HuH-7 (cell line): ENCODE results near the gene HTR2C.
"Not testable (repeated sequence)": the region's sequence is repeated elsewhere in the genome, so short reads cannot be mapped to it uniquely, and the experiment has no call there.

ENCODE experiments used
- DNase-seq: peaks from one replicate; pipeline ENCODE4 v3.0.0; 2011; ENCODE audit warnings: low spot score

The HTR2C gene

DNA sequence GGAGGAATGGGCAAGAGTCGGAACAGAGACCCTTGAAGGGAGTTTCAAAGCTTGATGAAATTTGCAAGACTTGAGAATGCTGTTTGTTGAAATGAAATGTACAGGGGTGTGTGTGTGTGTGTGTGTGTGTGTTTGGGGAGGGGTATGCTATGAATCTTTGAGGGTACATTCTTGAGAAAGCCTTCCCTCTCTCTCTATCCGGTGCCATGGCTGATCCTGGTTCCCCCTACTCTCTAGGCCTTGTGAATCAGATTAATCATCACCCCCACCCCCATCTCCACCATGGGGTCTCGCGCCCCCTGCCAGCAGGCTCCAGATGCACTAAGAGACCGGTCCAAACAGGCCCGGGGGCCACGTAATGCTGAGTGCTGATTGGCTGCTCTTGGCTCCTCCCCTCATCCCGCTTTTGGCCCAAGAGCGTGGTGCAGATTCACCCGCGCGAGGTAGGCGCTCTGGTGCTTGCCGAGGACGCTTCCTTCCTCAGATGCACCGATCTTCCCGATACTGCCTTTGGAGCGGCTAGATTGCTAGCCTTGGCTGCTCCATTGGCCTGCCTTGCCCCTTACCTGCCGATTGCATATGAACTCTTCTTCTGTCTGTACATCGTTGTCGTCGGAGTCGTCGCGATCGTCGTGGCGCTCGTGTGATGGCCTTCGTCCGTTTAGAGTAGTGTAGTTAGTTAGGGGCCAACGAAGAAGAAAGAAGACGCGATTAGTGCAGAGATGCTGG lies at the start of gene HTR2C:
Gene HTR2C, plus strand, starts transcription at position 441 of the 729 bp plus-strand sequence. CDS start 142,851 bp downstream, outside the sequence.
- no peak for DNase-seq

DNA sequence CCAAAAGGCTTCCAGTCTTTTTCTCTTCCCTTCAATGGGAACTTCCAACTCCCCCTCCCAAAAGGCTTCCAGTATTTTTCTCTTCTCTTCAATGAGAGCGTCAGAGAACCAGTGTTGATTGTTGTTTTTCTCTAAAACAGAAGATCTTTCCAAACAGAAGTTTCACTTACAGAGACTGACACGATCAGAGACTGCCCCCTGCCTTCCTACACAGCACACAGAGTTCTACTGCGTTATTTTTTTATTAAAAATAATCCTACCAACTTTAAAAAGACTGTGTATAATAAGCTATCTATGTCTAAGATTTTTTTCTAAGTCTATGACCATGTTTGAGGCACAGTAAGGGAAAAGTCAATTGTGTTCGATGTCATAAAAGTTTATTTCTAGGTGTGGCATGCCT lies 3.5 kb upstream of the HTR2C start:
- DNase-seq: no peak

DNA sequence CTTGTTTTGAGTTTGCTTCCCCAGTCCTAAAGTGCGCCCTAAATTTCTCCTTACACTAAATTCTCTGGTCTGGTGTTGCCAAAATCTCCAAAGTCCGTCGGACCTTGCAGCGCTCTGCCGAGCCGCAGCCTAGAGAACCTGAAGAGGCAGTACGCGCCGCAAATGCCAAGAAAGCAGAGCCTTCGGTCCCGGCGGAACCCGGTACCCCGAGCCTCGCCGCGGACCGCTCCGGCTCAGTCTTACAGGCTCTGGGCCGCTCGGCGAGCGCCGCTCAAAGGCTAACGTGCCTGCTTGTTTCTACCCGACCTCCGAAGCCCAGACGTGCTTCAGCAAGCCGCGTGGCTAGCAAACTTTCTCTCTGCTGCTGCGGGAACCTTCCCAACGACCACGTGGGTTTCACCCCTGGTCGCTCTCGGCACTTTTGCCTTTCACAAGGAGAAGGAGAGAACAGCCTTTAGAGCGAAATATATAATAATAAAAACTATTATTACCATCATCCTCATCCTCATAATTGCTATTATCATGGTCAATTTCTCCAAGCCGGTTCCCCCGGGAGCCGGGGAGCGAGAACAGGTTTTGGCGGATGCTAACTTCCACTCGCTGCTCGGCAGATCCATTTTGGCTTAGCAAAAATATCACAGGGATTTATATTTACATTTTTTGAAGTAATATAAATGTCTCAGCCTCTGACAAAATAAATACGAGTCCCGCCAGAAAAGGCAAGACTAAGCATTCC lies 2.2 kb upstream of the HTR2C start:
- no peak for DNase-seq

DNA sequence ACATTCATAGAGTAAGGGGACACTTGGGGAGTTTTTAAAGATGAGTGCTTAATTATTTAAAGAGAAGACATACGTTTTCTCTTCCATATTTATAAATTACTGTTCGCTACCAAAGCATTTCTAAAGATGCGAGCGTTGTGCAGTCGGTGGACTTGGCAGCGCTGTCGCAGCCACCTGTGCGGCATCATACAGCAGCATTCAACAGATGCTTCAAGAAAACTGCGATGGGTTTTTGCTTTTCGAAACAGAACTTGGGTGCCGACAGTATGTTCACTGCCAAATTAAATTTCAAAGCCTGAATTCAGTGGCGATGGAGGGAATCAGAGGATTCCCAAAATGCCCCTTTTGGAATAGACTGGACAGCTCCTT lies 1.6 kb upstream of the HTR2C start:
- DNase-seq: no peak

DNA sequence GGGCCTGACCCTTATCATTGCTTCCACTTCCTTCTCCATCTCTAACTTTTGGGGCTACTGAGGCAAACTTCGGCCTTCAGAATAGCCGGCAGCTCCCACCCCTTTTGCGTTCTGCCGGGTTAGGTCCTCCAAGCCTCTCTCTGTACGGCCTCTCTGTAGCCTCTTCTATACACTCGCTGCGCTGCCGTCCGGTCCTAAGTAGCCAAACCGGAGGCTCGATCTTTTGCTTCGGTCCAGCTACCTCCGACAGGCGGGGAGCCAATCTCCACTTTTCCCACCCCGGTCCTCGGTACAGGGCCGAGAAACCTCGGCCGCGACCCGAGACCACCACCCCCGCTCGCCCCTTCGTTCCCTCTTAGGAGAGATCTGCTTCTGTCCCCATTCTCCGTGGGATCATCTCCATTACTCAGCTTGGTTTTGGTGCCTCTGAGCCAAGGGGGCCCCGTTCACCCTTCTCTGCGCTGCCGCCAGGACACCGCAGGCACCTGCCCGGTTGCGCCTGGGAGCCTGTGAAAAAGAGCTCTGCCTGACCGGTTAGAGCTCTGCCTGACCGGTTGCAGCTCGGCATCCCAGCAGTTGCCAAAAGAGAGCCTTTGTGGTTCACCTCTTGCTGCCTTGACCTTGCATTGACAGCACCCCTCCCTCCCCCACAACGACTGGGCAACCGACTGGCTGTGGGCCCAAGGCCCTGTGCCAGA lies 1.0 kb upstream of the HTR2C start:
- DNase-seq: no peak

DNA sequence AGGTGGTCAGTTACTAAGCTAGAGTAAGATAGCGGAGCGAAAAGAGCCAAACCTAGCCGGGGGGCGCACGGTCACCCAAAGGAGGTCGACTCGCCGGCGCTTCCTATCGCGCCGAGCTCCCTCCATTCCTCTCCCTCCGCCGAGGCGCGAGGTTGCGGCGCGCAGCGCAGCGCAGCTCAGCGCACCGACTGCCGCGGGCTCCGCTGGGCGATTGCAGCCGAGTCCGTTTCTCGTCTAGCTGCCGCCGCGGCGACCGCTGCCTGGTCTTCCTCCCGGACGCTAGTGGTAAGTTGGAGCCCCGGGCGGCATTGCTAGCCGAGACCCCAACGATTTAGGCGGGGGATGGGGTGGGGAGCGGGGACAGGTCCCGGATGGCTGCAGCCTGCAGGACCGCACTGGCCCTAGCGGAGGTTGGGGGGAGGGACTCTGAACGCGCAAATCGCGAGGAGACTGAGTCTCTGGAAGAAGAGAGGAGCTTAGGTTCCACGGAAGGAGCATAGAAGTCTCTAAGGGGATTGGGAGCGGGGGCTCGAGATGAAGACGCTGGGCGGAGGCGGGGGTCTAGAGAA lies 573 bp downstream of the HTR2C start:
- DNase-seq: no peak

DNA sequence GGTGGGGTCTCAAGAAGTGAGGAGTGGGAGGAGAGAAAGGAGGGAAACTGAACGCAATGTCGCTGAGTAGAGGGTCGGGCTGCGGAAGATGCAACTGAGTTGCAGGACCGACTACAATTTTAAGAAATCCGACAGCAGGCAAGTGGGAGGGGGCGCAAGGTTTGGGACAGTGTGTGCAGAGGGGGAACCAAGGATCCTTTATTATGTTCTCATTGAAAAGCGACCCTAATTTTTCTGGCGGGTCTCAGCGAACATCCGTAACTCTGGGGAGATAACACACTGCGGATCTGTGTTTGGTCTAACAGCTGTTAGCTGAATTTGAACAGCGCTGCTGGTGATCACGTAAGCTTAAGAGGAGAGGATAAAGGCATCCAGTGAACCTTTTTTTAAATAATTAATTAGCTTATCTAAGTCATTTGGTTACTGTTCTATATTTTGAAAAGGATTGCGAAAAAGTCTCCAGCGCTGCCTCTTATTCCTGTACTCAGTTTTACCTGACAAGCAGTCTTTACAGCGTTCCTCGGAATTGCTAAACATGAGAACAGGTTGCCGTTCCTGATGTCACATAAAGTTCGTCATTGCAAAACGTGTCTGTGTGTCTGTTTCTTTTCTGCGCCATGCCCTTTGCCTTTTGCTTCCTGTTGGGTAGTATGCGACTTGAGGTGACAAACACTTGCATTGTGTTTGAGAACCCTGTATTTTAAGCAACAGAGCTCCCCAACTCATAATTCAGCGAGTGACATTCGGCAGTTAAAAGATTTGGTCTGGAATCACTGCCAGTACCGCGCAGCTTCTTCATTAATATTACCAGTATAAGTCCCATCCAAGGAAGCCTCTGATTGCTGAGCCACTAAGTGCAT lies 1.3 kb downstream of the HTR2C start:
- DNase-seq: no peak

DNA sequence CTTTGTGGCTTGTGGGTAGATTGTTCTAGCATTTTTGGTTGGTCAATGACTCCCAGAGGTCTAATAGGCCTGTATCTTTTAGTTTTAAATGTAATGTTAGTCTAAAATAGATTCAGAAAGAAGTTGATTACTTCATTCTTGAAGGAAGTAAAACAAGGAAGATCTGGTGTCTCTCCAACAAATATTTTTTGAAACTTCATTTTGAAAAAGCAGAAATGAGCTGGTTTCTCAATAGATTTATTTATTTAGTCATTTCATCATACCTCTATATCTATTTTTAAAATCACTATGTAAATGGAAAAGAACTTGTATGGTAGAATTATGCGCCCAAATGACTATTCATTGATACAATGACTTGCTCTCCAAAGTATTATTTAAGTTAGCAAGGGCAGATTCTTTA lies 7.2 kb downstream of the HTR2C start:
- DNase-seq: no peak

DNA sequence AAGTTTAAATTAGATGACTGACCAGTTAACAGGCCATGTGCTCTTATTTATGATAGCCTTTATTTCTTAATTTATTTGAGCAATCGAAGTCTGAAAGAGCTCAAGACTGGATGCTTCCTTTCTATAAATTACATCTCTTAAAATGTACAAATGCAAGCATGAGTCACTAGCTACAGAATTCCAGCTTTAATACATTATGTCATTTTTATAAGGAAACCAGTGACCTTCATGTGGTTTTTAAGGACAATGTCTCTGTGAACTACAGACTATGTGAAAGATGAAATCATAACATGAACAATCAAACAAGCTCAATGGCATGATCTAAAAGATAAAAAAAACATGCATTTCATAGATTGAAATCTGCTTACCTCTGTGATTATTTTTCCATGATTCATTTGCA lies 15.4 kb downstream of the HTR2C start:
- DNase-seq: no peak

DNA sequence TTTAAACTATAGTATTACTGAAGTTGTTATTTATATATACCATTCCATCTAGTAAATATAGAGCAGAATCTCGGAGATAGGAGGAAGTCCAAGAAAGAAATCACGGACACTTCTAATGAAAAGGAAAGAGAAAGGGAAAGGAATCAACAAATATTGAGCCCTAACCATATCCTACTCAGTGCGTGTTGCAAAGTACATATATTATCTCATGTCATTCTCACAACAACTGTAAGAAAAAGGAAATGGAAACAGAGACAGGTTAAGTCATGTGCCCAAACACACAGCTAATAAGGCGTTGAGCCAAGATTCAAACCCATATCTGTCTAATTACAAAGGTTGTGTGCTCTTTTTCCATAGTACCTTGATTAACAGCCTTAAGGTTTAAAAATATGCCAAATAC lies 16.0 kb downstream of the HTR2C start:
- no peak for DNase-seq

DNA sequence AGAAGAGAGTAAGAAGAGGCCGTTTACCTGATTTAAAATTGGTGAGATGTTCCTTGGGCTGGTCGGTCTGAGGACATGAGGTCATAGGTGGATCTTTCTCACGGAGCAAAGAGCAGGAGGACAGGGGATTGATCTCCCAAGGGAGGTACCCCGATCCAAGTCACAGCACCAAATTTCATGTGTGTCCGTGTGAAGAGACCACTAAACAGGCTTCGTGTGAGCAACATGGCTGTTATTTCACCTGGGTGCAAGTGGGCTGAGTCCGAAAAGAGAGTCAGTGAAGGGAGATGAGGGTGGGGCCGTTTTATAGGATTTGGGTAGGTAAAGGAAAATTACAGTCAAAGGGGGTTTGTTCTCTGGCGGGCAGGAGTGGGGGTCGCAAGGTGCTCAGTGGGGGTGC lies 22.7 kb downstream of the HTR2C start:
- not testable (repeated sequence) for DNase-seq

DNA sequence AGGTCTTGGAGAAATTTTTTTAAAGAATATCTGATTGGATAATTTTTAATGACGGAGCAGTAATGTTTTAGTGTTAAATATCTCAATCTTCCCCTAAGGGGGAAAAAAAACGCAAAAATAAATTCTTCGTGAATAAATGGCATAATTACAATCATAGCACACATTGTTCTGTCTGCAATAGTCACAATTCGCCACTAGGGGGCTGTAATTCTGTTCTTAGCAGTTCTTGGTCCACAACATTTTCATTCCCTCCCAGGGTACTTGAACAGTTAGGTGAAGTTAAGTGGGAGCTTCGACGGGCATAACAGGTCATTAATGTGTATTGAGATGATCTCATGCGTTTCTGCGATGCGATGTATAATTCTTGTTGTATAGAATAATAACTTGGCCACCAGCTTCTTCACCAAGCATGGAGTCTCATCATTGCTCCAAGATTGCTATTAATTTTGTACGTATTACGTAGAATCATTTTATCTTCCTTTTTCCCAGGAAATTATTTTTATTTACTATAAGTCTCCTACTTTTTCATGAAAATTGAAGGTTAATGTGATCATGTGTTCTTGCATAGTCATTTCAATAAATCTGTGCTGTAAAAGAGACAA lies 27.2 kb downstream of the HTR2C start:
- no peak for DNase-seq

DNA sequence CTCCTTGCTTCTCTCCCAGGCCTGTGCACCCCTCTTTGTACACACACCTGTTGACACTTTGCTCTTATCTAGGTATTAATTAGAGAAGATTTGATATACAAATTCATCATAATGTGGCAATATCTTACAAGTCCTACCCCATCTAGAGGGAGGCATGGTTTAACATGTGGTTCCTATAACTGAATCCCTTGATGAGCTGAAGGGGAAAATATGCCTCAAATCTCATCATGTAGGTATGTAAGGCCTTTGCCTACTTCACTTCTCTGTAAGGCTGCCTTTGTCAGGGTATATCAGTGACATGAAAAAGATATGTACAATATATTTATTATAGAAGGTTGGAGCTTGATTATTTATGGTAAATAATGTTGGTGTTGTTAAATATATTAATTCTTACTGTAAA lies 31.9 kb downstream of the HTR2C start:
- DNase-seq: no peak

DNA sequence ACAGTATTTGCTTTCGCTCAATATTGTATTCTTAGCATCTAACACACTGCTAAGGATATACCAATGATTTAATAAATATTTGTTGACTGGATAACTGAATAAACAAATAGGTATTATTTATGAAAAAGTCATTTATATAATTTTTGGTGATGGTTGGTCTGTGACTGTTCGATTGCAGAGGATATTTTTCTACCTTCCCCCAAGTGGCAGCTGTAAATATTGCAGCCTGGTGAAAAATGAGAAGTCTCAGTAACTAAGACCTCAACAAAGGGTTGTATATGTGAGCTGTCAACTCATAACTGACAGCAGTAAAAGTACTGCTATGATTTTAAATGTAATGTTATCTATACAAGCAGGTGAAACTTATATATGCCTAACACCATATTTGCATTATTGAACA lies 36.0 kb downstream of the HTR2C start:
- DNase-seq: peak; percentile 3

DNA sequence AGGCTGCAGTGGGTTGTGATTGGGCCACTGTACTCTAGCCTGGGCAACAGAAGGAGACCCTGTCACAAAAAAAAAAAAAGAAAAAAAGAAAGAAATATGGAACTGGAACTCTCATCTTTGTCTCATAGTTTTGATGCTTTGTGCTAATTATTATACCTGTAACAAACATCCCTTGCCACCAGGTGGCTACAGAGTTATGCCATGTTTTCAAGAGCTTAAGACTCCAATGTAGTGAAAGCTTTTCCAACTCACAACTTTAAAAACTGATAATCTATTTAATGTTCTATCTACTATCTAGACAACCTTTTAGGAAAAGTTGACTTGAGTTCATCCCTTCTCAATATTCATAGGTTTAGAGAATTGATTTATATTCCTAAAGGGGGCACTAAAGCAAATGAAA lies 42.4 kb downstream of the HTR2C start:
- peak; percentile 1 for DNase-seq

DNA sequence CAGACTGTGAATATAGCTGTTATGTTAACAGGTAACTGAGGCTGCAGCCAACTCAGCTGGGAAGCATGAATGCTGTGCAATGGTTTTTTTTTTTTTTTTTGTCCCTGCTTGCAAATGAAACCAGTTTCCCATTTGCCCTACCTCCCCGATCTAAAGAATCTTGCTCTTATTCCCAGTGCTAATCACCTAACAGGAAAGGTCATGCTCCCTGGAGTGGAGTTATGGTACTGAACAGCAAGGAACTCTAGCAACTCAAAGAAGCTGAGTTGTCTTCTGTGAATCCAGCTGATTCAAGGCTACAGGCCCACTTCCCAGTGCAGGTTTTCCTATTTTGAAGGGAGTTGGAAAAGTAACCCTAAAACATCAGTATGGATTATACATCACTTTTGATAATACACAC lies 52.1 kb downstream of the HTR2C start:
- no peak for DNase-seq

DNA sequence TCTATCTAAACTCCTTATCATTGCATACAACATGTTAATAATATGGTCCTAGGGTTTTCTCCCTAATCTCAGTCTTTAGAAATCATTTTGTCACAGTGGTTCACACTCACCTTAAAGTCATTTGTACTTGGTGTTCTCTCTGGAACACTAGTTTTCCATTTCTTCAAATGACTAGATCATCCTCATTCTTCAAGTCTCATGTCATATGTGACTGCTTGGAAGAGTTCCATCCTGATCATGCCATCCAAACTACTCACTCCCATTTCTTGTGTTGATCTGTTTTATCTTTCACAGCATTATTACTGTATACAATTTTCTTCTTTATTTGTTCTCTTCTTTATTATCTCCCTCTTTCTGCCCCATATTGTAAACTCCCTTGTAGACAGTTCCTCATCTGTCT lies 66.5 kb downstream of the HTR2C start:
- DNase-seq: no peak

DNA sequence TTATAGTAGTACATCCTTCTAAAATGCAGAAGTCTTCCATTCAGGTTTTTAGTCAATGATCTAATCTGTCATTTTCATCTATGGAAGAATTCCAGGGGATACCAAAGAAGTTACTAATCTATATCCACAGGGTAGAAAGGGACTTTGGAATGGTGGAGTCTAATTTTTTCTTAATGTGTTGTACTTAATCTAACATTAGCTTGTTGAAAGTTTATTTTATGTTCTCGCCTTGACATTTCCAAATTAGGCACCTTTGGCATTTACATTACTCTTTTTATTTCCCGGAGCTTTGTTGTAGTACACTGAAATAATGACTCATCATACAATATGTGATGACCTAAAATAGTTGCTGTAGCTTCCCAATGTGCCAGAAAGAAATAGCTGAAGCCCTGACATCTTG lies 91.5 kb downstream of the HTR2C start:
- DNase-seq: no peak

DNA sequence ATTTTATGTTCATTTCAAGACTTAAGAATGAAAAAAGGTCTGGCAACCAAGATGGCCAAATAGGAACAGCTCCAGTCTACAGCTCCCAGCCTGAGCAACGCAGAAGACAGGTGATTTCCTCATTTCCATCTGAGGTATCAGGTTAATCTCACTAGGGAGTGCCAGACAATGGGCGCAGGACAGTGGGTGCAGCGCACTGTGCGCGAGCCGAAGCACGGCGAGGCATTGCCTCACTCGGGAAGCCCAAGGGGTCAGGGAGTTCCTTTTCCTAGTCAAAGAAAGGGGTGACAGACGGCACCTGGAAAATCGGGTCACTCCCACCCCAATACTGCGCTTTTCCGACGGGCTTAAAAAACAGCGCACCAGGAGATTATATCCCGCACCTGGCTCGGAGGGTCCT lies 116.6 kb downstream of the HTR2C start:
- DNase-seq: not testable (repeated sequence)

DNA sequence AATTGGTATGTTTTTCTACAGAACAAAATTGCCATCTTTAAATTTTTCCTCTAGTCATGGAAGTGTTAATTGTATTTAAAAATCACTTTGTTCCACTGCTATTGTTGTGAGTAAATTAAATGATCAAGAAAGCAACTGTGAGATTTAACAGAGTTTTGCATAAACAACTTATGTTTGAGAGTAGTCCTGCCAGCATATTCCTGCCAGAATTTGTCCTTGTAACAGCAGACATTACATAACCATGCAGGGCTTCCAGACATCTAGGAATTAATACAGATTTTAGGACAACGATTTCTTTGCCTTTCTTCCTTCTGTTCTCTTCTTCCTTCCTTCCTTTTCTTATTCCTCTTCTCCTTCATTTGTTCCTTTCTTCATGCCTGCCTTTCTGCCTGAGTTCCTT lies 125.5 kb downstream of the HTR2C start:
- DNase-seq: no peak

DNA sequence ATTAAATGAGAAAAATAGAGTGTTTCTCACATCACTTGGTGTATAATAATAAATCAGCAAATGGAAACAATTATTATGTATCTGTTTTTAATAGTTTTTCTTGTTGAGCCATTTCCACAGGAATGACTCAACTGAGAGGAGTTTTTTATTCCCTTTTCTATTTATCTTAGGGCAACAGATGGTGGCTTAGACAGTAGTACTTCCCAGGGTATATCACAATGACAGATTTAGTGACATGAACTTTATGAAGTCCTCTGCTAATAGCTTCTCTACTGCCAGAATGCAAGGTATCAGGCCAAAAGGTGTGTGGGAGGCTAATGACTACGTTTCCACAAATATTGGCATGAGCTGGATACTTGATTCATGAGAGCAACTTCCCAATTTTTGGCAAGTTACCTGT lies 126.7 kb downstream of the HTR2C start:
- DNase-seq: no peak

DNA sequence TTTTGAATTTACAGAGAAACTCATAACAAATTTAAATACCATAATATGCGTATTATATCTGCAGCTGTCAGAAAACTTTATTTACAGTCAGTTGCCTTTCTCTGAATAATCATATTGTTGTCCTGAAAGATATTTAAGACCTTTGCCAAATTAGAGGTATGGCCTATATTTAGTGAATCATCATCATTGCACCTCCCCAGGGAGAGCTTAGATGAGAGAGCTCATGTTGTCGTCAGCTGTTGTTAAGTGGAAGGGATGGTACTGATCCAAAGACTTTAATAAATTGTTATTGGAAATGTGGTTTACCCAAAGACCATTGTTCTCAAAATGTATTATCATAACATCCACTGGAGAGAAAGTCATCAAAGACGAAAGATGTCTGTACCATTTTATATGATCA lies 128.6 kb downstream of the HTR2C start:
- no peak for DNase-seq
